EL (cell line): Measurements from ENCODE around the gene LGALS9B.
"Not testable (repeated sequence)": the region's sequence is repeated elsewhere in the genome, so short reads cannot be mapped to it uniquely, and the experiment has no call there.

Source experiments
- DNase-seq: peaks from one replicate; pipeline ENCODE4 v3.0.0-alpha.2; 2016

Gene LGALS9B

GRCh38 chr17:20401306-20402022 is 65.9 kb downstream of the LGALS9B start:
- not testable (repeated sequence) for DNase-seq

- not testable (repeated sequence) for DNase-seq
These were observed 66.6 kb downstream of the LGALS9B start for GRCh38 chr17:20400559-20401305.
